Sigmoid colon (tissue), 7 donors: ENCODE results near the gene COPA. TPM values are rescaled to one million over a fixed set of nuclear protein-coding genes. Genes with fewer than 3 reads are reported as not detected.

Experiments
- DNase-seq: peaks from one replicate; pipeline ENCODE4 v3.0.0-alpha.2; 2019
- H3K27ac ChIP-seq, 4 donors: fragments of 200-600 bp; sonication (generic); one replicate each; pipeline ENCODE4 v1.5.1; 2016 to 2019; ENCODE audit warnings: mild to moderate bottlenecking in 1 of 4
- H3K27me3 ChIP-seq, 3 donors: fragments of 200-600 bp; sonication (generic); one replicate each; pipeline ENCODE4 v1.5.1; 2019; ENCODE audit warnings: mild to moderate bottlenecking in 1 of 3
- H3K36me3 ChIP-seq, 4 donors: fragments of 200-600 bp; sonication (generic); one replicate each; pipeline ENCODE4 v1.5.1; 2016 to 2019
- H3K4me1 ChIP-seq, 4 donors: fragments of 200-600 bp; sonication (generic); one replicate each; pipeline ENCODE4 v1.5.1; 2017 to 2019
- H3K4me3 ChIP-seq, 4 donors: fragments of 200-600 bp; sonication (generic); one replicate each; pipeline ENCODE4 v1.5.1; 2017 to 2019; ENCODE audit warnings: mild to moderate bottlenecking in 2 of 4, moderate library complexity in 1 of 4
- H3K9me3 ChIP-seq, 4 donors: fragments of 200-600 bp in 3 of 4; sonication (generic) in 3 of 4; one replicate each; pipeline versions ENCODE4 v1.5.1 to v1.6.1; 2013 to 2019
- EP300 ChIP-seq, 4 donors: sonication (generic); formaldehyde crosslinking; IDR thresholded peaks; one replicate each; pipeline ENCODE4 v1.6.1; 2017; ENCODE audit warnings: antibody characterized with exemption in 4 of 4
- POLR2A ChIP-seq, 2 donors: fragments of 450-650 bp; IDR thresholded peaks; one replicate each; pipeline ENCODE4 v1.6.1; 2016; ENCODE audit warnings: antibody characterized with exemption in 2 of 2, mild to moderate bottlenecking in 2 of 2, moderate library complexity in 2 of 2
- POLR2AphosphoS5 ChIP-seq, 4 donors: sonication (generic); formaldehyde crosslinking; IDR thresholded peaks; one replicate each; pipeline ENCODE4 v1.6.1; 2017; ENCODE audit warnings: antibody characterized with exemption in 4 of 4
- WGBS, 2 donors: extraction: QIAGEN DNeasy Blood & Tissue Kit; methylation state at CpG; one replicate each; pipeline ENCODE4 v1.1.7; 2013; 5-methylcytosine and 5-hydroxymethylcytosine counted together
- intact Hi-C: fragments of 100-400 bp; cut with DNase I; formaldehyde crosslinking; loops from one replicate; pipeline ENCODE4 v1.15.1; 2023
- polyA plus RNA-seq, 3 donors: library from polyadenylated mRNA; stranded (reverse); fragments of 200-250 nt; gene quantifications; one replicate each; pipeline ENCODE4 v1.2.3, GENCODE V29; 2013
- total RNA-seq, 4 donors: library from RNA; depleted of rRNA; stranded (reverse); fragments of >200 nt; gene quantifications; one replicate each; pipeline ENCODE4 v1.1.0, GENCODE V29; 2016
- TF ChIP-seq, protein P1 (sequence below), 4 experiments: fragments of 450-650 bp in 3 of 4; fragments of 200-600 bp in 1 of 4; IDR thresholded peaks; one replicate each; pipeline ENCODE4 v1.5.1; 2016 to 2019; ENCODE audit warnings: antibody characterized with exemption in 4 of 4, mild to moderate bottlenecking in 3 of 4, moderate library complexity in 2 of 4
- donor health status: healthy with polysubstance abuse.
- donor health status: Bipolar disorder and iron deficiency.
- donor health status: healthy.

Gene COPA
- total and polyA plus RNA-seq, 7 donors: 62.5 to 117 (median 93.8) TPM

DNA sequence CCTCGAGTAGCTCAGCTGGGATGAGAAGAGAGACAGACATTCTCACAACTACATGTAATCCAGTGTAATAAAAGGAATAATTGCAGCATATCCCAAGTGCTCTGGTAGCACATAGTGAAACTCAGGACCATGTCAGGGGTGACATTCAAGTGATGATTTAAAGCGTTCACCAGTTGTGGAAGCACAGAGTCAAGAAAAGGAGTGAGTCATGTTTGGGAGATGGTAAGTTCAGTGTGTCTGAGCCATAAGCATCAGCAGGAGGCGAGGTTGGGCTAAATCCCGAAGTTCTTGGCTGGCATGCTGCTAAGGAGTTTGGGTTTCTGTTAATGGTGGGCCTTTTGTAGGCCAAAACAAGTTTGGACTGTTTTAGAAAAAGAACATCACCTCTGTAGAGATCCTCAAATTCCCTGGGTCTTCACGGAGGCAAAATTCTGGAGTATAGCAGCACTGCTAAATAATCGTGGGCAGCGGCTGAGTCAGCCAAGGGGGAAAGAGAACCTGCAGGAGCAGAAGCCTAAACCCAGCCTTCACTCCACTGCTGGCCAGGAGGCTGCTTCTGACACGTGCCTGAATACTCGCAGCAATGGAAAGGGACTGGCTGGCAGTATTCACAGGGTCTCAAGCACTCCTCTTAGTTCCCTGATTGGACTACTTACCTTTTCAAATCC, 16.6 kb upstream of the COPA start:
- Histone ChIP-seq H3K27ac (no peak overlapping the region), H3K27me3 (no peaks in the 10 kb centered on the region), H3K36me3 (peaks cover 20 to 55% (median 32%) of the 10 kb centered on the region in 4 donors), H3K4me3 (no peak overlapping the region), H3K4me1 (no peaks in the 10 kb centered on the region), H3K9me3 (no peaks in the 10 kb centered on the region)
- intact Hi-C loops: no loop called here
- no peak for DNase-seq
- WGBS, 2 donors: 84 to 91% methylated on average over 9 of the region's 9 CpGs
- no peak for TF ChIP-seq POLR2A (IDR thresholded peaks at IDR 0.05)
- TF ChIP-seq, protein P1, sequence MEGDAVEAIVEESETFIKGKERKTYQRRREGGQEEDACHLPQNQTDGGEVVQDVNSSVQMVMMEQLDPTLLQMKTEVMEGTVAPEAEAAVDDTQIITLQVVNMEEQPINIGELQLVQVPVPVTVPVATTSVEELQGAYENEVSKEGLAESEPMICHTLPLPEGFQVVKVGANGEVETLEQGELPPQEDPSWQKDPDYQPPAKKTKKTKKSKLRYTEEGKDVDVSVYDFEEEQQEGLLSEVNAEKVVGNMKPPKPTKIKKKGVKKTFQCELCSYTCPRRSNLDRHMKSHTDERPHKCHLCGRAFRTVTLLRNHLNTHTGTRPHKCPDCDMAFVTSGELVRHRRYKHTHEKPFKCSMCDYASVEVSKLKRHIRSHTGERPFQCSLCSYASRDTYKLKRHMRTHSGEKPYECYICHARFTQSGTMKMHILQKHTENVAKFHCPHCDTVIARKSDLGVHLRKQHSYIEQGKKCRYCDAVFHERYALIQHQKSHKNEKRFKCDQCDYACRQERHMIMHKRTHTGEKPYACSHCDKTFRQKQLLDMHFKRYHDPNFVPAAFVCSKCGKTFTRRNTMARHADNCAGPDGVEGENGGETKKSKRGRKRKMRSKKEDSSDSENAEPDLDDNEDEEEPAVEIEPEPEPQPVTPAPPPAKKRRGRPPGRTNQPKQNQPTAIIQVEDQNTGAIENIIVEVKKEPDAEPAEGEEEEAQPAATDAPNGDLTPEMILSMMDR (IDR thresholded peaks at IDR 0.05): no peak
- no peak for TF ChIP-seq EP300 (IDR thresholded peaks at IDR 0.05)
- TF ChIP-seq POLR2AphosphoS5 (IDR thresholded peaks at IDR 0.05): no peak

DNA sequence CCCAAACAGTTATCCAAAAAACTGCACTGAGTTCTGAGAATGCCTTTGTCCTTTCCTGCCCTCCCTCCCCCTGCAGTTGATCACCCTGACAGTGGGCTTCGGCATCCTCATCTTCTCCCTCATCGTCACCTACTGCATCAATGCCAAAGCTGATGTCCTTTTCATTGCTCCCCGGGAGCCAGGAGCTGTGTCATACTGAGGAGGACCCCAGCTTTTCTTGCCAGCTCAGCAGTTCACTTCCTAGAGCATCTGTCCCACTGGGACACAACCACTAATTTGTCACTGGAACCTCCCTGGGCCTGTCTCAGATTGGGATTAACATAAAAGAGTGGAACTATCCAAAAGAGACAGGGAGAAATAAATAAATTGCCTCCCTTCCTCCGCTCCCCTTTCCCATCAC, 15.0 kb upstream of the COPA start:
- whole genome bisulfite sequencing, 2 donors: 92% methylated on average over 4 of the region's 4 CpGs
- H3K36me3 ChIP-seq: peaks cover 36 to 72% (median 48%) of the 10 kb centered on the region in 4 donors

DNA sequence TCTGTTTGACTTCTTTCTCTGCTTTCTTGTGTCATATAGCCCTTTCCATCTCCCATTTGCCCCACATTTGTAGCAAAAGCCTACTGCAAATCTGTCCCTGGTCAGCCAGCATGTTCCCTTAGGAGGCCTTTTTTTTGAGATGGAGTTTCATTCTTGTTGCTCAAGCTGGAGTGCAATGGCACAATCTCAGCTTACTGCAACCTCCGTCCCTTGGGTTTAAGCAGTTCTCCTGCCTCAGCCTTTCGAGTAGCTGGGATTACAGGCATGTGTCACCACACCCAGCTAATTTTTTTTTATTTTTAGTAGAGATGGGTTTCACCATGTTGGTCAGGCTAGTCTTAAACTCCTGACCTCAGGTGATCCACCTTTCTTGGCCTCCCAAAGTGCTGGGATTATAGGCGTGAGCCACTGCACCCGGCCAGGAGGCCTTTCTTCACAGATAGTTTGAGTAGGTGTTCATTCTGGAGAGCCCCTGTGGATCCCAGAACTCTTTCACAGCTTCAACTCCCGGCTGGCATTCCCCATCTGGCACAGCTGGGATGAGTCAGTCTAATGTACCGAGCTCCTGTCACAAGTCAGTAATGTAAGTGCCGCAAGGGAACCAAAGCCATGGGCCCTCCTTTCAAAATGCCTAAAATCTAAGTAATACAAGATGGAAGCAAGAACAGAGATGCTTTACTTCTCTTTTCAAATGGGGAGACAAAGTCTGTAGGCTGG, 14.4 kb upstream of the COPA start:
- Histone ChIP-seq H3K9me3 (no peaks in the 10 kb centered on the region), H3K4me3 (no peak overlapping the region), H3K4me1 (no peaks in the 10 kb centered on the region), H3K36me3 (peaks cover 42 to 78% (median 54%) of the 10 kb centered on the region in 4 donors), H3K27me3 (no peaks in the 10 kb centered on the region), H3K27ac (peak overlapping the region in 1 of 4 donors; percentile 1)
- TF ChIP-seq, protein P1 (IDR thresholded peaks at IDR 0.05): no peak
- TF ChIP-seq EP300 (IDR thresholded peaks at IDR 0.05) (no peak), POLR2AphosphoS5 (IDR thresholded peaks at IDR 0.05) (no peak), POLR2A (IDR thresholded peaks at IDR 0.05) (no peak)
- no peak for DNase-seq
- 87 to 93% methylated on average over 7 of the region's 7 CpGs for WGBS, 2 donors
- intact Hi-C loops: no loop called here

More for the DNA sequence above, 15.0 kb upstream of the COPA start:
- peak overlapping the region in 1 of 4 donors; percentile 1 for H3K27ac ChIP-seq
- H3K4me1 ChIP-seq: no peaks in the 10 kb centered on the region
- no peaks in the 10 kb centered on the region for H3K27me3 ChIP-seq
- TF ChIP-seq EP300 (IDR thresholded peaks at IDR 0.05) (no peak), POLR2A (IDR thresholded peaks at IDR 0.05) (no peak), POLR2AphosphoS5 (IDR thresholded peaks at IDR 0.05) (no peak)
- TF ChIP-seq, protein P1 (IDR thresholded peaks at IDR 0.05): no peak
- no peaks in the 10 kb centered on the region for H3K9me3 ChIP-seq
- H3K4me3 ChIP-seq: no peak overlapping the region
- no peak for DNase-seq
- intact Hi-C loops: no loop called here

GRCh38 chr1:160354388-160354985, 11.4 kb upstream of the COPA start:
- WGBS, 2 donors: 75 to 86% methylated on average over 5 of the region's 5 CpGs
- Histone ChIP-seq H3K36me3 (peaks cover 57 to 96% (median 82%) of the 10 kb centered on the region in 4 donors), H3K4me1 (no peaks in the 10 kb centered on the region), H3K9me3 (no peaks in the 10 kb centered on the region), H3K4me3 (no peak overlapping the region), H3K27ac (no peak overlapping the region), H3K27me3 (no peaks in the 10 kb centered on the region)
- DNase-seq: no peak
- intact Hi-C loops: no loop called here
- TF ChIP-seq, protein P1 (IDR thresholded peaks at IDR 0.05): peak in 2 of 4 experiments; percentile 11 to 27
- TF ChIP-seq POLR2AphosphoS5 (IDR thresholded peaks at IDR 0.05): no peak
- TF ChIP-seq POLR2A (IDR thresholded peaks at IDR 0.05): no peak
